NCI-H226 (cell line): Measurements from ENCODE around the gene VSX2.
A peak's percentile ranks its signal among the peaks of the same experiment; 100 is the strongest.

ENCODE experiments used
- DNase-seq: peaks from one replicate; pipeline ENCODE4 v3.0.0-alpha.2; 2015

VSX2 gene

GRCh38 chr14:74302634-74303569 lies 63.7 kb downstream of the VSX2 start, which contains the start of gene ABCD4:
Gene ABCD4 (minus strand): TSS chr14:74302934. CDS start chr14:74302912, 22 bp downstream.
- peak; percentile 92 for DNase-seq

GRCh38 chr14:74308695-74309094 lies 69.4 kb downstream of the VSX2 start:
- DNase-seq = no peak

- DNase-seq = no peak
Measured at GRCh38 chr14:74309125-74310022, 70.1 kb downstream of the VSX2 start.

- DNase-seq = no peak
Measured at GRCh38 chr14:74312161-74312560, 72.9 kb downstream of the VSX2 start.
